Measurements from ENCODE around the gene RPS24. TPM values are rescaled to one million over a fixed set of nuclear protein-coding genes. Genes with fewer than 3 reads are reported as not detected.

Gene RPS24
- total RNA-seq: 1,000 to 10,000 TPM; 2,047 to 2,073 TPM

DNA sequence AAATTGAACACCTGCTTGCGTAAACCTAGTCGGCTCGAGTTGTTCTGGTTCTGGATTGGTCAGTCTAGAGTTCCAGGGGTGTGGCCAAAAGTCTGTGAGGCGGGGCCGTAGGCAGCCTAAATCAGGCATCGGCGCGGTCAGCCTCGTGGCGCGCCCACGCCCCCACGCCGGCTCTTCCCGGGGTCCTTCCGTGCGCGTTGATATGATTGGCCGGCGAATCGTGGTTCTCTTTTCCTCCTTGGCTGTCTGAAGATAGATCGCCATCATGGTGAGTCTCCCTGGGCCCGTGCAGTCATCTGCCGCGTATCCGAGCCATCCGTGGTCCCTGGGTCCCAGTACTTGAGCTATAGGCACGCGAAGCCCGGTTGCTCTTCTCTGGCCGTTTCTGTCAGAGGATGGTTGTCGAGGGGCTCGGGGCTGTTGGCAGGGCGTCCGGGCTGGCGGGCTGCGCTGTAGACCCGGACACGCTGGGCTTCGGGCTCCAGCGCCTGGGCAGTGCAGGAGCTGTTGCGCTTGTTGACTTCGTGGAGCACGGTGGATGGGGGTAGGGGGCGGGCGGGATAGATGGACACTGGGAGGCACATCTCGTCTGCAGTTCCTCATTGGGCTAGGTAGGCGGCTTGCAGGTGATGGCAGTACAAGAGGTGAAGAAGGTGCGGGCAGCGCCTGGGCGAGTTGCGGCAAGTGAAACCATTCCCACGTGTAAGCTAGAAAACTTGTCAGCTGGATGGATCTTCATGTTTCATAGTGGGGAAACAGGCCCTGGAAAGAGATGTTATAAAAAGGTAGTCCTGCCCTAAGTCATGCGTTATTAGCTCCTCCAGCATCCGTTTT is at the start of gene RPS24:
RPS24 (plus strand) TSS at position 227 of the 834 bp plus-strand sequence; CDS start at position 266, 39 bp downstream.

DNA sequence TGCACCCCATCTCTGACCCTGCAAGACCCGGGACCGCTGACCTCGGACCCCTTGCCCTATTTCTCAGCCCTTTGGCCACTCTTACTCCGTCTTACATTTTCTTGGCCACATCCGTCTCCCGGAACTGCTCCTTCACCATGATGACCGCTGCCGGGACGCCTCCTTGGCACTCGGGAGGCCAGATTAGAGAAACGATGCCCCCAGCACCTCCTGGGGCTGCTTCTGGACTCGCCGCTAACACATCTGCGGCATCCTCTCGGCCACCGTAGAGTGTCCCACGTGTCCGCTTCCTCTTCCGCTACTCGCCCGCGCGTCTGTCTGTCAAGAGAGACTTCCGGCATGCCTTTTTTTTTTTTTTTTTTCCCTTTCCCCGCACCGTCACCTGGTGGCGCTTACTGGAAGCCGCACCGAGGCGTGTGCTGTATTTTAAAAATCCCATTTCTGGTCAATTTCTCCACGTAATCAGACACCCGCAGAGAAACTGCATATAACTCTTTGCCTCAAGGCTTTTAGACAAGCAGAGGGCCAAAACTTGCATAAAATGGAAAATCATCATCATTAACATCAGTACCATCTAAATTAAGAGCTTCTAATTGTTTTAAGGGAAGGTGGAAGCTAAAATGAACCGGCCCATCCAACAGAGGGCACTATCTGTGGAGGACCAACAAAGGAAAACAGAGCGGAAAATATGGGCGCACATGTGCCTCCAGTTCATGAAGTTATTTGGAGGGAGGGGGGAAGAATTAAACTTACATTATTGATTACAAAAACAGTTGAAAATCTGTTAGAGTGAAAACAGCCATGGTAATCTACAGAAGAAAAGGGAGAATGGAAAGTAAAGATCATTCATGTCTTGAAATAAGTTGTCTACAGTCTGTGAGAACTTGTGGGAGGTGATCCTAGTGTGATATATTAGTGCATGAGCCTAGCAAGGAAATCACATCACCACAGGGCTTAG is 4.1 kb upstream of the RPS24 start, which contains the start of gene POLR3A:
POLR3A (minus strand) TSS at position 247 of the 958 bp plus-strand sequence; CDS start at position 139, 108 bp downstream.

Other genes with a start within 250 kb of the RPS24 start
- gene DLG5, start 107.1 kb upstream of the RPS24 start, total RNA-seq: 1 to 10 TPM; 7.0 to 7.5 TPM
- 10 to 100 TPM; 15.4 to 16.8 TPM for gene POLR3A, start 4.3 kb upstream of the RPS24 start, total RNA-seq

Data from activated naive CD4-positive, alpha-beta T cell treated with anti-CD3 and anti-CD28 coated beads, Interleukin-2, amount 10 ng/mL, durations not matched to agents 5 hours and 36 hours (primary cell).